Measurements from ENCODE around the gene CACNG1.

CACNG1 gene

GRCh38 chr17:67051155-67051538, 6.8 kb downstream of the CACNG1 start:
- DNase-seq (ENCODE audit: low spot score), result no peak

GRCh38 chr17:67051837-67052236, 7.5 kb downstream of the CACNG1 start:
- DNase-seq (ENCODE audit: low spot score), result no peak

- DNase-seq (ENCODE audit: low spot score), result no peak
These were observed 8.5 kb downstream of the CACNG1 start for GRCh38 chr17:67052720-67053437.

GRCh38 chr17:67053438-67054000, 9.2 kb downstream of the CACNG1 start:
- no peak for DNase-seq (ENCODE audit: low spot score)

- DNase-seq (ENCODE audit: low spot score), result no peak
These were observed 9.7 kb downstream of the CACNG1 start for GRCh38 chr17:67054011-67054591.

- no peak for DNase-seq (ENCODE audit: low spot score)
These were observed 10.3 kb downstream of the CACNG1 start for GRCh38 chr17:67054608-67055007.

GRCh38 chr17:67055041-67055443, 10.7 kb downstream of the CACNG1 start:
- DNase-seq (ENCODE audit: low spot score), result no peak

GRCh38 chr17:67055811-67056745, 11.7 kb downstream of the CACNG1 start:
- DNase-seq (ENCODE audit: low spot score), result no peak

- no peak for DNase-seq (ENCODE audit: low spot score)
These were observed 12.6 kb downstream of the CACNG1 start for GRCh38 chr17:67056746-67057490.

- DNase-seq (ENCODE audit: low spot score), result no peak
These were observed 13.7 kb downstream of the CACNG1 start for GRCh38 chr17:67058036-67058435.

GRCh38 chr17:67059372-67059771, 15.0 kb downstream of the CACNG1 start:
- no peak for DNase-seq (ENCODE audit: low spot score)

GRCh38 chr17:67063141-67063540, 18.8 kb downstream of the CACNG1 start:
- DNase-seq (ENCODE audit: low spot score), result no peak

- no peak for DNase-seq (ENCODE audit: low spot score)
These were observed 22.4 kb downstream of the CACNG1 start for GRCh38 chr17:67066717-67067116.

- DNase-seq (ENCODE audit: low spot score), result no peak
These were observed 23.5 kb downstream of the CACNG1 start for GRCh38 chr17:67067571-67068482.

GRCh38 chr17:67068999-67069398, 24.6 kb downstream of the CACNG1 start:
- no peak for DNase-seq (ENCODE audit: low spot score)

GRCh38 chr17:67069603-67070136, 25.3 kb downstream of the CACNG1 start:
- no peak for DNase-seq (ENCODE audit: low spot score)

- no peak for DNase-seq (ENCODE audit: low spot score)
These were observed 27.2 kb downstream of the CACNG1 start for GRCh38 chr17:67071595-67071994.

- no peak for DNase-seq (ENCODE audit: low spot score)
These were observed 28.5 kb downstream of the CACNG1 start for GRCh38 chr17:67072885-67073284.

GRCh38 chr17:67074781-67075180, 30.4 kb downstream of the CACNG1 start:
- no peak for DNase-seq (ENCODE audit: low spot score)

- no peak for DNase-seq (ENCODE audit: low spot score)
These were observed 31.9 kb downstream of the CACNG1 start for GRCh38 chr17:67076290-67076689.

Data from cerebellar cortex (tissue), 1 donor.